Endodermal cell (in vitro differentiated cells): Measurements from ENCODE around the gene LRCH3. TPM values are rescaled to one million over a fixed set of nuclear protein-coding genes. Genes with fewer than 3 reads are reported as not detected.
"Not testable (repeated sequence)": the region's sequence is repeated elsewhere in the genome, so short reads cannot be mapped to it uniquely, and the experiment has no call there.

Source experiments
- DNase-seq: peaks from one replicate; pipeline ENCODE4 v3.0.0-alpha.2; 2017
- H3K27ac ChIP-seq: 2 replicates; pipeline ENCODE4 v1.5.1; 2013; ENCODE audit warnings: mild to moderate bottlenecking, low read depth, low read length, moderate library complexity
- H3K27me3 ChIP-seq: 2 replicates; pipeline ENCODE4 v1.6.1; 2013; ENCODE audit warnings: mild to moderate bottlenecking, low read length, moderate library complexity; ENCODE audit not compliant: insufficient read depth, control insufficient read depth, poor library complexity, severe bottlenecking
- H3K36me3 ChIP-seq: 2 replicates; pipeline ENCODE4 v1.7.0; 2013; ENCODE audit warnings: mild to moderate bottlenecking, low read length, moderate library complexity; ENCODE audit not compliant: control insufficient read depth, insufficient read depth
- H3K4me1 ChIP-seq: one replicate; pipeline ENCODE4 v1.7.0; 2013; ENCODE audit warnings: low read length; ENCODE audit not compliant: control insufficient read depth, insufficient read depth
- H3K4me3 ChIP-seq: 2 replicates; pipeline ENCODE4 v1.5.1; 2013; ENCODE audit warnings: mild to moderate bottlenecking, low read length, moderate library complexity
- H3K9ac ChIP-seq: 2 replicates; pipeline ENCODE4 v1.6.1; 2013; ENCODE audit warnings: mild to moderate bottlenecking, low read length, moderate library complexity; ENCODE audit not compliant: poor library complexity, severe bottlenecking; ENCODE audit errors: extremely low read depth
- H3K9me3 ChIP-seq: 2 replicates; pipeline ENCODE4 v1.6.1; 2013; ENCODE audit warnings: mild to moderate bottlenecking, low read length, moderate library complexity; ENCODE audit not compliant: control insufficient read depth
- H3K27ac Mint-ChIP-seq: 2 replicates; pipeline ENCODE4 v1.8.0; 2020; ENCODE audit warnings: mixed read lengths
- H3K27me3 Mint-ChIP-seq: 2 replicates; pipeline ENCODE4 v1.8.0; 2021; ENCODE audit warnings: mild to moderate bottlenecking, mixed read lengths; ENCODE audit not compliant: insufficient read depth
- H3K36me3 Mint-ChIP-seq: 2 replicates; pipeline ENCODE4 v1.8.0; 2020; ENCODE audit warnings: low read depth, mixed read lengths
- H3K4me1 Mint-ChIP-seq: 2 replicates; pipeline ENCODE4 v1.8.0; 2020; ENCODE audit warnings: mixed read lengths
- H3K4me3 Mint-ChIP-seq: 2 replicates; pipeline ENCODE4 v1.8.0; 2020; ENCODE audit warnings: mild to moderate bottlenecking, moderate library complexity, mixed read lengths
- H3K9me3 Mint-ChIP-seq: 2 replicates; pipeline ENCODE4 v1.8.0; 2020; ENCODE audit warnings: mild to moderate bottlenecking, mixed read lengths
- CTCF ChIP-seq: fragments of 200-600 bp; sonication (generic); conservative IDR thresholded peaks from 2 replicates; pipeline ENCODE4 v1.5.0; 2021; ENCODE audit warnings: antibody characterized with exemption, mild to moderate bottlenecking
- WGBS, 2 experiments: methylation state at CpG; one replicate each; pipeline versions ENCODE4 v1.1.5 to v1.1.7; 2013; ENCODE audit warnings: missing lambda C conversion rate in 2 of 2, mixed read lengths in 1 of 2; ENCODE audit not compliant: insufficient coverage in 1 of 2, insufficient read length in 1 of 2; 5-methylcytosine and 5-hydroxymethylcytosine counted together
- total RNA-seq, 2 donors: library from RNA; stranded (reverse); fragmentation: NEBNext Ultra II Directional in 1 of 2; extraction: Animal tissue kit (Norgen Biotek cat#: 25700) in 1 of 2; gene quantifications; 2 replicates in 1 of 2; 3 replicates in 1 of 2; pipeline ENCODE4 v1.2.1, GENCODE V29; 2021

Gene LRCH3
- total RNA-seq, 2 donors from 2014 or later, result 67.1 to 70.2 TPM

- no peaks in the 10 kb centered on the region for H3K36me3 ChIP-seq
- Mint-ChIP-seq H3K36me3 (peaks cover 9% of the 10 kb centered on the region), H3K27ac (no peak overlapping the region), H3K4me1 (no peaks in the 10 kb centered on the region), H3K4me3 (no peak overlapping the region), H3K9me3 (no peaks in the 10 kb centered on the region), H3K27me3 (no peaks in the 10 kb centered on the region)
- DNase-seq, result no peak
- peak overlapping the region; percentile 71 for H3K27ac ChIP-seq
- WGBS, 2 experiments, result 88 to 92% methylated on average over 28 to 33 of the region's 33 CpGs
- no peaks in the 10 kb centered on the region for H3K4me1 ChIP-seq
- H3K4me3 ChIP-seq, result no peak overlapping the region
- no peak overlapping the region for H3K9ac ChIP-seq
- H3K27me3 ChIP-seq, result no peaks in the 10 kb centered on the region
- H3K9me3 ChIP-seq, result no peaks in the 10 kb centered on the region
- no peak for TF ChIP-seq CTCF
Observed at GRCh38 chr3:197912741-197913476, 121.9 kb downstream of the LRCH3 start.

- Histone ChIP-seq H3K4me3 (no peak overlapping the region), H3K9ac (no peak overlapping the region), H3K4me1 (no peaks in the 10 kb centered on the region), H3K27me3 (no peaks in the 10 kb centered on the region), H3K36me3 (no peaks in the 10 kb centered on the region), H3K9me3 (no peaks in the 10 kb centered on the region), H3K27ac (no peak overlapping the region)
- Mint-ChIP-seq H3K9me3 (no peaks in the 10 kb centered on the region), H3K4me1 (no peaks in the 10 kb centered on the region), H3K27me3 (no peaks in the 10 kb centered on the region), H3K27ac (no peak overlapping the region), H3K36me3 (peaks cover 9% of the 10 kb centered on the region), H3K4me3 (no peak overlapping the region)
- no peak for DNase-seq
- 91% methylated on average over 10 to 12 of the region's 12 CpGs for whole genome bisulfite sequencing, 2 experiments
- TF ChIP-seq CTCF, result no peak
Observed at GRCh38 chr3:197913641-197914380, 122.8 kb downstream of the LRCH3 start.

- H3K27ac Mint-ChIP-seq, H3K4me3 Mint-ChIP-seq, H3K27me3 ChIP-seq, H3K36me3 ChIP-seq, DNase-seq, H3K27ac ChIP-seq, H3K9me3 Mint-ChIP-seq, H3K27me3 Mint-ChIP-seq, H3K4me1 ChIP-seq, H3K4me1 Mint-ChIP-seq, H3K4me3 ChIP-seq, H3K9ac ChIP-seq, H3K9me3 ChIP-seq: not testable (repeated sequence)
- WGBS, 2 experiments, result 92 to 96% methylated on average over 16 to 22 of the region's 24 CpGs
- peaks cover 15% of the 10 kb centered on the region for H3K36me3 Mint-ChIP-seq
Observed at GRCh38 chr3:197921429-197922275, 130.6 kb downstream of the LRCH3 start.
